ENCODE results near the gene PRKAG2.
"Not testable (repeated sequence)": the region's sequence is repeated elsewhere in the genome, so short reads cannot be mapped to it uniquely, and the experiment has no call there.

The PRKAG2 gene

DNA sequence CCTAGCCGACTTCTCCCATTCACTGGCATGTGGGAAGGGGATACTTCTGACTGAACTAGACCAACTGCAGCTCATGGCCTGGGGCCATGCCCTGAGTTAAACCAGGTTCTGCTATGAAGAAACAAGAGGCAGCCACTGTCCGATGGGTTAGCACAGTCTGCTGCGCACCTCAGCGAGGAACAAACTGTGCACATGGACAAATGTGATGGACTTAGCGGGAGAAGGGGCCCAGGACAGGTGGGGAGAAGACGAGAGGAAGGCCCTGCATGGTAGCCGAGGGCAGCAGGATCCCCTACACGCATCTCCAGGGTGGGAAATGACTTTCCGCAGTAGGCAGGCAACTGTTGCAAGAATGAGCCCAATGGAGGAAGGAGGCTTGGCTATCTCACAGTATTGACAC, 115.0 kb downstream of the PRKAG2 start:
- no peak for DNase-seq

- peak; percentile 31 for DNase-seq
Observed at GRCh38 chr7:151761231-151761630, 115.7 kb downstream of the PRKAG2 start.

DNA sequence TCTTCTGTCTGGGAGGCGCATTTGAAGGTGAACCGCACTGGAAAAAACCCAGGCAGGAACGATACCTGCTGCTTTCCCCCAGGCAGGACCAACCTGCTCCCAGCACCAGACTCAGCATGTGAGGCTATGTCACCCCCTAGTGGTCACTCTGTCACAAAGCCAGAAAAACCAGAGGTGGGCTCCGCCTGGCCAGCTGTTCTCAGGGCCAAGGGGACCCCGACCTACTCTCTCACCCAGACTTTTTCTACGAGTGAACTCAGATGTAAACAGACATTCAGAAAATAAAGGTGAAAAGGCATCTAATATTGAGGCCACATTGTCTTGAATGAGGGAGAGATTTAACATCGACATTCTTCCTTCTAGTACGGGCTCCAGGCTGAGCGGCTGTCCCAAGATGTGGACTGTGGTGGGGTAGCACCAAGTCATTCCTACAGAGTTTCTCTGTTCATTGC, 117.3 kb downstream of the PRKAG2 start:
- peak; percentile 69 for DNase-seq

DNA sequence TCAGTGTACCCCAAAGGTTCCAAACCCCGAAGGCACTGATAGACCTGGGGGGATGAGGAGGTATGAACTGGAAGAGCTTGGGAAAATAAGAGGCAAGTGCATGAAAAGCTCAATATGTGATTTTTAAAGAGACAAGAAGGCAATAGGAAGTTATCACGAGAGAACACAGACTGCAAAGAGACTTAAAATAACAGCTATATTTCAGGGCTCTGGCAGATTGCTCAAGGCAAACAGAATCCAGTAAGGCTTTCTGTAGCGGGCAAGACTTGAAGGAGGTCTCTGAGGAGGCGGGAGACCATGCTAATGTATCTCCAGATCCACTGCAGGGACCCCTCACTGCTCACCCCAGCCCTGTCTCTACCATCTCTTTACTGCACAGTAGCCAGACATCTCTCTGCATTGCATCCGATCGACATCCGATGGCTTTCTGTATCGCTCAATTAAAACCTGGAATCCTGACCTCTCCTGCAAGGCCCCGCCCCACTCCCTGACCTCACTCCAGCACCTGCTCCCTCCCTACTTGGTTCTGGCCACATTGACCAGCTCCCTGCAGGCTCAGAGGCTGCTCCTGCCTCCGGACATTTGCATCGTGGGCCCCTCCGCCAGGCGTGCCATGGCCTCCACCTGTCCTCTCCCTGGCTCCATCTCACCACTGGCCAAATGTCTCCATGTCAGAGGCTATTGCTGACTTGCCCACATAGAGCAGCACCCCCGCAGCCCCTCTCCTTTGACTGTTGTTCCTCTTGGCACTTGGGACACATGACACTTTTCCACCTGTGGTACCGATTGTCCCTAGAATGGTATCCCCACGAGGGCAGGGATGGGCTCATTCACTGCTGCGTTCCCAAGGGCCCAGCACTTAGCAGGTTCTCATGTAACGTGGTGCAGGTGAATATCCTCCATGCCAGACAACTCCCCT, 118.0 kb downstream of the PRKAG2 start:
- no peak for DNase-seq

DNA sequence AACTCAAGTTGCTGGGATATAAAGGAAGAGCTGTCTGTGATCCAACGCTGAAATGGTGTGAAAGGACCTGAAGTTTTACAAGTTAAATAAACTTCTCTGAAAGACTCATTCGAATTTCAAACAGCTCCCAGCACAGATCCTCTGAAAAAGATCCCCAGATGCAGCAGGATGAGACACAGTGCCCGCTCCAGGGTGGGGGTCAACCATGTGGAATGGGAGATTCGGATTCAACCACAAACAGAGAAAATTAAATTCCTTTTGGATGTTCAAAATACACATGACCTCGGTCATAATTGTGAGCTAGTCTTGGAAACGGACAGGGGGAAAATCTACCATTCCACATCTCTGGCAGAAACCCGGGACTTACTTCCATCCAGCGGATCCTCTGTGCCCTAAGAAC, 119.6 kb downstream of the PRKAG2 start:
- DNase-seq, result no peak

DNA sequence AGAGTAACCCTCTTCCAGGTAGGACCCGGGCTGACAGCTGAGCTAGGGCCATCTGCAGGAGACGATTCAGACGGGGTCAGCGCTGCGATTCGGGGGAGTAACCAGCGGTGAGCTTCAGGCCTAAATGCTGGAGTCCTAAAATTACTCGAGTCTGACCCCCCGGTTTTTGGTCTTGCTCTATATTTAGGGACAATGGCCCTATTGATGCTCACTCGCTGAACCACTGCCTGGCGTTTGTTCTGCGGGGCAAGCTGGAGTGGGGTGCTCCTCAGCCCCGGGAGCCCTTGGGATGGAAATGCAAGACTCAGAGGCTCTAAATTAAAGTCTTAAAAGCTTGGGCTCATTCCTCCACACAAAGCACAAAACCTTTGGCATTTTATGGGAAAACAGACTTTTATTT, 120.0 kb downstream of the PRKAG2 start:
- DNase-seq, result no peak

DNA sequence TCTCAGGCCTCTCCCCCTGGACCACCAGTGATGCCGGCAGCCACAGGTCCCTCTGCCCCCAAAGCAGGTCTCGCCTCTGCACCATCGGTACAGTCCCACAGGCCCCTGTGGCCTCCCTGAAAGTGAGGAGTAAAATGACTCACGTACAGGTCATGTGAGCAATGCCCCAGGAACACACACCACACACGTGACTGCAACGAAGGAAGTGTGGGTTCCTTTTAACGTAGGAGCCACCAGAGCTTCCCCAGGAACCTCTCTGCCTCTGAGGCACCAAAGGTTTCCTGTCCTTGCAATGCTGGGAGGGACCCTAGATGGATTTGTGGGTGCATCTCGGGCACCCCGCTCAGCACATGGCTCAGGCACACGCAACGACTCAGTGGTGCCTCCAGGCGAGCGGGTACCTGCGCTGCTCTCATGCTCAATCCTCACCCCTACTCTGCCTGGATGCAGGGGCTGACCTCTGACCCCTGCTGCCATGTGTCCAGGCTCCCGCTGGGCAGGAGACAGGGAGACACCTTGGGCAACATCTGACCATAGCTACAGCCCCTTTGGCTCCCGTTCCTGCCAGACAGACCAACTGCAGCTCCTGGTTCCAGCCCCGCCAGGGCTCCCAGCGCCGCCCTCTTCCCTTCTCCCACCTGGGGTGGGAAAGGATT, 120.7 kb downstream of the PRKAG2 start:
- peak; percentile 58 for DNase-seq

DNA sequence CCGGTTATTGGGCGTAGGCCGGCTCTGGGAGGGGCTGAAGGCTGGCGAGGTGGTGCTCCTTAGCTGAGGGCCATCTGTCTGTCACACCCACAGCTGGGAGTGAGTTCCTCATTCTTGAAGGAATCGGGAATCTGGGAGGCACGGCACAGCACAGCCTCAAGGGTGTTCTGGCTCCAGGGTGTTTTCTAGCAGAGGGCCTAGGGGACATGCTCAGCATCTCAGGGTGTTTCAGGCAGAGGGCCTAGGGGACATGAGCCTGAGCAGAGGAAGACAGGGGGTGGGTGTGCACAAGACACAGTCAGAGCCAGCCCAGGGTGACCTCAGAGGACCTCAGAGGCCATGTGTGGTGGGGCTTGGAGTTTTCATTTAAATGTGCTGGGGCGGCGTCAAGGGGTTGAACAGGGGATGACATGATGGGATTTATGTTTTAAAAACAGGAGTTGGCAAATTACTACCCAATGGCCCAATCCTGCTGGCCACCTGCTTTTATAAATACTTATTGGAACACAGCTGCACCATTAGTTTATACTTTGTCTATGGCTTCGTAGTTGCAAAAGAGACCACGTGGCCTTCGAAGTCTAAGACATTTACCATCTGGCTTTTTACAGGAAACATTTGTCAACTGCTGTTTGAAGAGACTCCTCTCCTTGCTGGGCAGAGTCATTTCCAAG, 121.6 kb downstream of the PRKAG2 start:
- peak; percentile 36 for DNase-seq

- DNase-seq, result no peak
Observed at GRCh38 chr7:151754688-151755130, 122.2 kb downstream of the PRKAG2 start.

- DNase-seq, result peak; percentile 77
Observed at GRCh38 chr7:151754142-151754590, 122.7 kb downstream of the PRKAG2 start.

DNA sequence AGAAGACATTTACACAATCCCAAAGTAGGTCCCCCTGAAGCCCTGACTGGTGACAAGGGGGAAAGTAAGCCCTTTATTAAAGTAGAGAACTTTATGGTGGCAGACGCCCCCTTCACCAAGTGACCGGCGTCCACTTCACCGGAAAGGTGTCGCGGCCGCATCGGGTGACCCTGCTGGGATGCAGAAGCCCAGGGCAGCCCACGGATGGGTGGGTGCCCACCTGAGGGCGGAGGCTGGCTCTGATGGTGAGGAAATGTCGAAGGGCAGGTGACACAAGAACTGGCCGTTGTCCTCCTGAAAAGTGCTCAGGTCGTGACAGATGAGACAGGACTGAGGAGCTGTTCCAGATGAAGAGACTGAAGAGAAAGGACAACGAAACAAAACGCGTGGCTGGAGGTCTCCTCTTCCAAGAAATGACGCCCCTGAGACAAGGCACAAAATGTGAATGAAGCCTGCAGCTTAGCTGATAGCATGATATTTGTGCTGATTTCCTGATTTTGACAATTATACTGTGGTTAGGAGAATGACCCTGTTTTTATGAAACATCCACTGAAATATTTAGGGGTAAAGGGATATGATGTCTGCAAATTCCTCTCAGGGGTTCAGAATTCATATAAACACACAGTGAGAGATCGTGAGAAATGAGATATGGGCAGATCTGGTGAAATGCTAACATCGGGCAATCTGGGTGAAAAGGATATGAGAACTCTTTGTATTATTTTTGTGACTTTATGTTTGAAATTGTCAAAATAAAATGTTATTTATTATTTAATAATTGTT, 123.9 kb downstream of the PRKAG2 start:
- no peak for DNase-seq

- DNase-seq, result no peak
Observed at GRCh38 chr7:151752037-151752436, 124.9 kb downstream of the PRKAG2 start.

DNA sequence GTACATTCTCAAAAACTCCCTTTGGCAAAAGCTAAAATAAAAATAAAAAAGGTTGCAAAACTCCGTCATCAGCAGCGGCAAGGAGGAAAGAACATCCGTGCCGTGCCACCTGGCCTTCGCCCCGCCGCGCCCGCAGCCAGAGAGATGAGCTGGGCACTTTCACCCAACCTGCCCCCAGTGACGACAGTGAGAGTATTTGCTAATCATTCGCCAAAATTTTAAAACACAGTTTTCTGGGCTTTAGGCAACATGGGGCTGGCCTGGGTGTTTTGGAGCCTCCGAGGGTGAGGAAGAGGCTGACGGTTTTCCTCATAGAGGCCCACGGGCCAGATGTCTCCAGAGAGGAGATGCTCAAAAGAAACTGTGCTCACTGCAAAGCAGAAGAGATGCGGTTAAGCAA, 128.2 kb downstream of the PRKAG2 start:
- no peak for DNase-seq

DNA sequence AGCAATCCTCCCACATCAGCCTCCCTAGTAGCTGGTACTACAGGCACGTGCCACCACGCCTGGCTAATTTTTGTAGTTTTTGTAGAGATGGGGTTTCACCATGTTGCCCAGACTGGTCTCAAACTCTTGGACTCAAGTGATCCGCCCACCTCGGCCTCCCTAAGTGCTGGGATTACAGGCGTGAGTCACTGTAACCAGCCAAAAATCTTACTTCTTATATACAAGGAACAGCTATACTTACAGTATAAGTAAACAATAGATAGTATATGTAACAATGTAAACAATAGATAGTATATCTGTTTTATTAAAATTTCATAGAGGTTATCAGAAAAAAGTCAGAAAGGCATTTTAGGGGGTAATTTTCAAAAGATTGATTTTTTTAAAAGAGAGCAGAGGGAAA, 128.9 kb downstream of the PRKAG2 start:
- not testable (repeated sequence) for DNase-seq

DNA sequence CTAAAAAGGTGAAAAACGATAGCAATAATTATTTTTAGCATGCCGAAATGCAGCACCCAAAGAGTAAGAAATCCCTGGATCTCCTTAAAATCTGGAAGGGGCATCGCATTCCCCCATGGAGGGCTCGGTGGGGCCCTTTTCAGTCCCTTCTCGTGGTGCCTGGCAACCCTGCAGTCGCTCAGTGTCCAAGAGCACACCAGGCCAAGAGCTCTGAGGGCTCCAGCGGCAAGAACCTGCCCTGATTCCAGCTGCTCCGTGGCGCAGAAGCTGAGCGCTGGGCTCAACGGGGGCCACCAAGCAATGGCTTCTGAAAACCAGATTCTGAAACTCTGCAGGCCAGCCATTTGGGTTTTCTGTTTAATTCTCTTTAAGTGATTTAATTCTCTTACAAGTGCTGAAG, 131.2 kb downstream of the PRKAG2 start:
- no peak for DNase-seq

GRCh38 chr7:151744656-151745638, 132.0 kb downstream of the PRKAG2 start:
- DNase-seq, result peak; percentile 98

DNA sequence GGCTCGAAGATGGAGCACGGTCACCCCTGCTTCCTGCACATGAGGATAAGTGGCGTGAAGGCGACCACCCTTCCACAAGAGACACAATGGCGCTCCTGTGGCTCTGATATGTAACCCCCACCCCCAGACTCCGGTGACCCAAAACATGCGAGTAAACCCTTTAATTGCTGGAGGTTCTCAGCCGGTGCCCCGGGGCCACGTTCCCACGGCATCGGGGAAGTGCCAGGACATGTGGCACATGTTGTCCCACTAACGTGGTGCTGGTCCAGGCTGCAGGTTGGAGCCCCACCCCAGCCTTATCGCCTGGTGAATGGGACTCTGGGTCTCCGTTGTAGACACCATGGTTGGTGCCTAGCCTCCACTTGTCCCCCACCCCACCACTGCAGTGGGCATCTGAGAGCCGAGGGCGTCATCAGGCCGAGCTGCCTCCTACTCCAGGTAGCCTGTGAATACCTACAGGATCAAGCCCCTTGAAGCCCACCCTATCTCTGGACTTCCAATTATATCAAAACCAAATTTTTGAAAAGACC, 132.8 kb downstream of the PRKAG2 start:
- DNase-seq, result no peak

GRCh38 chr7:151743481-151743983, 133.4 kb downstream of the PRKAG2 start:
- no peak for DNase-seq

GRCh38 chr7:151742713-151743480, 134.0 kb downstream of the PRKAG2 start:
- peak; percentile 73 for DNase-seq

GRCh38 chr7:151741585-151741984, 135.3 kb downstream of the PRKAG2 start:
- DNase-seq, result no peak

All from suppressor macrophage treated with lipopolysaccharide for 4 hours (primary cell).